Loucy (cell line): ENCODE results near the gene TAF6.

Experiments used
- H2AFZ ChIP-seq: fragments of 200-600 bp; sonication (generic); 2 replicates; pipeline ENCODE4 v1.6.0; 2016; ENCODE audit warnings: antibody characterized with exemption, mild to moderate bottlenecking, low read length, moderate library complexity
- H3F3A ChIP-seq: fragments of 200-600 bp; 2 replicates; pipeline ENCODE4 v1.6.0; 2016; ENCODE audit warnings: antibody characterized with exemption, low read depth, mild to moderate bottlenecking
- H3K27me3 ChIP-seq: fragments of 200-600 bp; sonication (generic); 2 replicates; pipeline ENCODE4 v1.6.1; 2014; ENCODE audit warnings: low read length, mild to moderate bottlenecking; ENCODE audit not compliant: insufficient read depth, poor library complexity, severe bottlenecking
- H3K36me3 ChIP-seq: fragments of 200-600 bp; sonication (generic); 2 replicates; pipeline ENCODE4 v1.6.1; 2016; ENCODE audit warnings: low read length; ENCODE audit not compliant: insufficient read depth
- H3K4me1 ChIP-seq: fragments of 200-600 bp; sonication (generic); 2 replicates; pipeline ENCODE4 v1.5.1; 2014; ENCODE audit warnings: low read length, mild to moderate bottlenecking; ENCODE audit not compliant: insufficient read depth, poor library complexity, severe bottlenecking
- H3K4me2 ChIP-seq: fragments of 200-600 bp; sonication (generic); 2 replicates; pipeline ENCODE4 v1.6.0; 2014; ENCODE audit warnings: antibody characterized with exemption, low read length, low read depth, mild to moderate bottlenecking; ENCODE audit not compliant: poor library complexity, severe bottlenecking
- H3K4me3 ChIP-seq: fragments of 200-600 bp; sonication (generic); 2 replicates; pipeline ENCODE4 v1.5.1; 2014; ENCODE audit warnings: low read length, mild to moderate bottlenecking, mixed read lengths; ENCODE audit not compliant: poor library complexity, severe bottlenecking
- H3K79me2 ChIP-seq: fragments of 200-600 bp; sonication (generic); 2 replicates; pipeline ENCODE4 v1.6.1; 2014; ENCODE audit warnings: low read length; ENCODE audit not compliant: insufficient read depth
- H3K9ac ChIP-seq: fragments of 200-600 bp; sonication (generic); 2 replicates; pipeline ENCODE4 v1.6.0; 2014; ENCODE audit warnings: mild to moderate bottlenecking, low read depth, low read length, moderate library complexity; ENCODE audit not compliant: poor library complexity, severe bottlenecking
- H3K9me2 ChIP-seq: fragments of 200-600 bp; sonication (generic); replicated peaks from 2 replicates; pipeline ENCODE4 v1.6.1; 2016; ENCODE audit warnings: low read depth, low read length, mixed read lengths
- H3K9me3 ChIP-seq: fragments of 200-600 bp; sonication (generic); 2 replicates; pipeline ENCODE4 v1.6.1; 2014; ENCODE audit warnings: mild to moderate bottlenecking, antibody characterized with exemption, low read length, low read depth; ENCODE audit not compliant: insufficient read depth
- H4K20me1 ChIP-seq: fragments of 200-600 bp; sonication (generic); 2 replicates; pipeline ENCODE4 v1.6.0; 2014; ENCODE audit warnings: antibody characterized with exemption, low read length, mild to moderate bottlenecking; ENCODE audit not compliant: insufficient read depth, poor library complexity, severe bottlenecking
- EZH2phosphoT487 ChIP-seq: fragments of 200-600 bp; IDR thresholded peaks from 2 replicates; pipeline ENCODE4 v1.6.1; 2018; ENCODE audit warnings: antibody characterized with exemption, mild to moderate bottlenecking, moderate library complexity, borderline replicate concordance
- TF ChIP-seq, protein P1 (sequence below): fragments of 200-600 bp; sonication (generic); conservative IDR thresholded peaks from 2 replicates; pipeline ENCODE4 v1.5.1; 2014; ENCODE audit warnings: mild to moderate bottlenecking, antibody characterized with exemption, low read length

TAF6 gene

DNA sequence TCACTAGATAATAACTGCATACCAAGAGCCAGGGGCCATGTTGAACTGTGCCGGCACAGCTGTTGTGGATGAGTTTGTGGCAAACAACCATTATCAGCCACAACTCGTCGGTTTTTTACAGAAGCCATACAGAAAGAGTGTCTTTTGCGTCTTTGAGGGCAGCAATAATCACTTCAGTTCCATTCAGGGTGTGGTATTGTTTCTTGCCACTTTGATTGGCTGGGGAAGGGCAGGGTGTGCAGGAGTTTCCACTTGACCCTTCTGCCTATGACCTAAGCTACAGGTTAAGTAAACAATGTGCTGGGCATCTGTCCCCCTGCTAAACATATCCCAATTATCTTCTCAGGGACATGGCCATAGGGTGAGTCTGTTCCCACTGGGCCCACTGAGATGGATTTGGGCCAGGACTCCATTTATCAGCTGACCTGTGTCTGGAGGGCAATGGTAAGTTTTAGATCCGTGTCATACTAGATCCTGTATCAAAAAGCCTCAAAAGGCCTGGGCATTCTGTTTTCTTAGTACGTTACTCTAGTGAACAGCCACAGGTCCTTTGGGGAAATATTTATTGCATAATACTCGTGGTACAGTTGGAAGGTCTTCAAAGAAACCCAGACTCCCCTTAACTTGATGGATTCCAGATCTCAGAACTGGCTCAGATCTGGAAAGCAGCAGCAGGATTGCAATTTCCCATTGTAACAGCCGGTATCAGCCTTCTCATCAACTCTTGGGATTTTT is 53.5 kb downstream of the TAF6 start:
- peaks cover under 1% of the 10 kb centered on the region; the same call in 1 of the 2 replicates for H3K9me3 ChIP-seq

DNA sequence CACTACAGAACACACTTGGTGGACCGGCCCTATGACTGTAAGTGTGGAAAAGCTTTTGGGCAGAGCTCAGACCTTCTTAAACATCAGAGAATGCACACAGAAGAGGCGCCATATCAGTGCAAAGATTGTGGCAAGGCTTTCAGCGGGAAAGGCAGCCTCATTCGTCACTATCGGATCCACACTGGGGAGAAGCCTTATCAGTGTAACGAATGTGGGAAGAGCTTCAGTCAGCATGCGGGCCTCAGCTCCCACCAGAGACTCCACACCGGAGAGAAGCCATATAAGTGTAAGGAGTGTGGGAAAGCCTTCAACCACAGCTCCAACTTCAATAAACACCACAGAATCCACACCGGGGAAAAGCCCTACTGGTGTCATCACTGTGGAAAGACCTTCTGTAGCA is 55.0 kb downstream of the TAF6 start:
- no peak overlapping the region for H3K4me2 ChIP-seq
- H3K4me1 ChIP-seq, result no peaks in the 10 kb centered on the region
- H3K27me3 ChIP-seq, result no peaks in the 10 kb centered on the region
- no peak overlapping the region for H3K4me3 ChIP-seq
- no peaks in the 10 kb centered on the region for H3K9me3 ChIP-seq
- peaks cover 14% of the 10 kb centered on the region; the same call in 1 of the 2 replicates for H3K36me3 ChIP-seq
- no peak for TF ChIP-seq EZH2phosphoT487
- no peaks in the 10 kb centered on the region for H4K20me1 ChIP-seq
- H3K79me2 ChIP-seq, result no peaks in the 10 kb centered on the region
- H3F3A ChIP-seq, result no peaks in the 10 kb centered on the region
- H3K9ac ChIP-seq, result no peak overlapping the region
- no peak overlapping the region for H2AFZ ChIP-seq
- H3K9me2 ChIP-seq, result no peaks in the 10 kb centered on the region

More for the DNA sequence above, 53.5 kb downstream of the TAF6 start:
- Histone ChIP-seq H2AFZ (no peak overlapping the region), H3K36me3 (peaks cover 24% of the 10 kb centered on the region; the same call in 1 of the 2 replicates), H3F3A (no peaks in the 10 kb centered on the region), H3K4me2 (no peak overlapping the region), H4K20me1 (no peaks in the 10 kb centered on the region), H3K4me3 (no peak overlapping the region), H3K9me2 (no peaks in the 10 kb centered on the region), H3K27me3 (no peaks in the 10 kb centered on the region), H3K79me2 (no peaks in the 10 kb centered on the region), H3K4me1 (no peaks in the 10 kb centered on the region), H3K9ac (no peak overlapping the region)
- TF ChIP-seq, protein P1, sequence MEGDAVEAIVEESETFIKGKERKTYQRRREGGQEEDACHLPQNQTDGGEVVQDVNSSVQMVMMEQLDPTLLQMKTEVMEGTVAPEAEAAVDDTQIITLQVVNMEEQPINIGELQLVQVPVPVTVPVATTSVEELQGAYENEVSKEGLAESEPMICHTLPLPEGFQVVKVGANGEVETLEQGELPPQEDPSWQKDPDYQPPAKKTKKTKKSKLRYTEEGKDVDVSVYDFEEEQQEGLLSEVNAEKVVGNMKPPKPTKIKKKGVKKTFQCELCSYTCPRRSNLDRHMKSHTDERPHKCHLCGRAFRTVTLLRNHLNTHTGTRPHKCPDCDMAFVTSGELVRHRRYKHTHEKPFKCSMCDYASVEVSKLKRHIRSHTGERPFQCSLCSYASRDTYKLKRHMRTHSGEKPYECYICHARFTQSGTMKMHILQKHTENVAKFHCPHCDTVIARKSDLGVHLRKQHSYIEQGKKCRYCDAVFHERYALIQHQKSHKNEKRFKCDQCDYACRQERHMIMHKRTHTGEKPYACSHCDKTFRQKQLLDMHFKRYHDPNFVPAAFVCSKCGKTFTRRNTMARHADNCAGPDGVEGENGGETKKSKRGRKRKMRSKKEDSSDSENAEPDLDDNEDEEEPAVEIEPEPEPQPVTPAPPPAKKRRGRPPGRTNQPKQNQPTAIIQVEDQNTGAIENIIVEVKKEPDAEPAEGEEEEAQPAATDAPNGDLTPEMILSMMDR, result no peak
- TF ChIP-seq EZH2phosphoT487, result no peak

DNA sequence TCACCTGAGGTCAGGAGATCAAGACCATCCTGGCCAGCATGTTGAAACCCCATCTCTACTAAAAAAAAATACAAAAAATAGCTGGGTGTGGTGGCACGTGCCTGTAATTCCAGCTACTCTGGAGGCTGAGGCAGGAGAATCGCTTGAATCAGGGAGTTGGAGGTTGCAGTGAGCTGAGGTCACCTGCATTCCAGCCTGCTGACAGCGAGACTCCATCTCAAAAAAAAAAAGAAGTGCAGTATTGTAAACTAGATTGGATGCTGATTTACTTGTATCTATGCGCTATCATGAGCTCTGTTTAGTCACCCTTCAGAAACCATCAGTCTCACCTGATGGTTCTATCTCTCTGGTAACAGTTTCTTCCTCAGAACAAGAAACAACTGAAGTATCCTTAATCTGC is 55.8 kb downstream of the TAF6 start:
- no peaks in the 10 kb centered on the region for H4K20me1 ChIP-seq
- no peaks in the 10 kb centered on the region for H3K9me2 ChIP-seq
- no peaks in the 10 kb centered on the region for H3K9me3 ChIP-seq
- H3K79me2 ChIP-seq, result no peaks in the 10 kb centered on the region
- no peak overlapping the region for H2AFZ ChIP-seq
- peaks cover 15% of the 10 kb centered on the region; the same call in 1 of the 2 replicates for H3K36me3 ChIP-seq
- no peak overlapping the region for H3K4me2 ChIP-seq
- H3K4me1 ChIP-seq, result no peaks in the 10 kb centered on the region
- H3F3A ChIP-seq, result no peaks in the 10 kb centered on the region
- H3K27me3 ChIP-seq, result no peaks in the 10 kb centered on the region
- H3K4me3 ChIP-seq, result no peak overlapping the region
- TF ChIP-seq, protein P1, result no peak
- no peak for TF ChIP-seq EZH2phosphoT487
- H3K9ac ChIP-seq, result no peak overlapping the region
